Fibroblast of the conjunctiva (primary cell): Measurements from ENCODE around the gene LRRC30.
A peak's percentile ranks its signal among the peaks of the same experiment; 100 is the strongest.

Experiments used
- DNase-seq: peaks from one replicate; pipeline ENCODE4 v3.0.0-alpha.2; 2010; ENCODE audit warnings: low read depth

Gene LRRC30

GRCh38 chr18:7237673-7238272 is 6.9 kb downstream of the LRRC30 start:
- DNase-seq: no peak

DNA sequence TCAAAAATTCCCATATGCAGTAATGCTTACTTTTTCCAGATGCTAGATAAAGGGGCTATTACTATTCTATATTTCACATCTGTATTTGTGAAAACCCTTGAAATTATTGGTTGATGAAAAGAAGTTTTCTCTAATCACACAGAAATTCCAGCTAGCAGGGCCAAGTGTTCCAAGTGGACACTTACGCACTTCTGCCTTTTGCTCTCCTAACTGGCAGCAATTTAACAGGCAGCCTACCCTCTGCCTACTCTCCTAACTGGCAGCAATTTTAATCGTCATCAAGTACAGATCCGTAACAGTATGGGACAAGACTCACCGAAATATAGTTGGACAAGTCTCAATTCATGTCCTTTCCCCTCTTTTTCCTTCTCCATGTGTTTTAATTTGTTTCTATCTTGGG is 12.0 kb downstream of the LRRC30 start:
- DNase-seq: no peak

DNA sequence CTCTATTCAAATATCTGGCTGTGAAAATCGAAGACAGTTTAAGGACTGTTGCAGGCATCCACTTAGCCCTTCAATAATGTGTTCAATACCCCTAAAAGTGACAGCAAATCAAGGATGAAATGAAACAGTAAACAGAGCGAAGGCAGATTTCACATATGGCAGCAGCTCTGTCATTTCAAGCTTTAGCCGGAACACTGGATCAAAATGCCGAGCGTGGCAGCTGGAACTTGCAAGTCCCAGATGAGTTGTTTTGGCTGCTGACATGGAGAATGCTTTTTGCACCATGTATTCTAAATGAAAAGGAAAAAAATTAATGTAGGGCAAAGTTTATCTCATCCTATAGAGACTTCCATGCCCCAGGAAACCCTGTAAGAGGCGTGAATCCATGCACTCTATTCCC is 18.0 kb downstream of the LRRC30 start:
- no peak for DNase-seq

GRCh38 chr18:7254163-7254562 is 23.3 kb downstream of the LRRC30 start:
- no peak for DNase-seq

DNA sequence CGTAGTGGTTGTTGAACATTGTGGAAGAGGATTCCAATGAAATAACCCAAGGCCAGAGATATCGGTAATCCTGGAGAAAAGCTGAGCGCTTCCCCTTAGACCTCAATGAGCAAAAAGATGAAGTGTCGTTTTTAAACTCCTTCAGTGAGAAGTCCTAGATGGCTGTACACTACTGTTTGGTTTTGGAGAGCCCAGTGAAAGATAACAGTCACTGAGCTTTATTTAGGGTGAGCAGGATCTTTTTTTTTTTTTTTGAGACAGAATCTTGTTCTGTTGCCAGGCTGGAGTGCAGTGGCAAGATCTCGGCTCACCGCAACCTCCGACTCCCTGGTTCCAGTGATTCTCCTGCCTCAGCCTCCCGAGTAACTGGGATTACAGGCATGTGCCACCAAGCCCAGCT is 24.2 kb downstream of the LRRC30 start:
- DNase-seq: no peak

DNA sequence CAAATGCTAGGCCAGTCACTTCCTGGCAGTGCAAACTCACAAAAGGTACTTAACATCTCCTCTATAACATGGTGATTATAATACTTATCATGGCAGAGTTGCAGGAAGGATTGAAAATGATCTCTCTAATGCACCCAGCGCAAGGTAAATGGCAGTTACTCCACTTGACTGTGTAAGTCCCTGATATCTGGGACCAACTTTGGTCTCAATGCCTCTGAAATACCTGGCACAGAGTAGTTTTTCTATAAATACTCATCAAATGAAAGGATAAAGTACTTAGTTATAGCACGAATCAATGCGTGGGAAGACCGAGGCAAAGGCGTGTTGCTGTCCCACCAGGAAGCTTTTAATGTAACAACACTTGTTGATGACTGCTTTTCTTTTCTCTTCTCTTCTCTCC is 24.8 kb downstream of the LRRC30 start:
- no peak for DNase-seq

DNA sequence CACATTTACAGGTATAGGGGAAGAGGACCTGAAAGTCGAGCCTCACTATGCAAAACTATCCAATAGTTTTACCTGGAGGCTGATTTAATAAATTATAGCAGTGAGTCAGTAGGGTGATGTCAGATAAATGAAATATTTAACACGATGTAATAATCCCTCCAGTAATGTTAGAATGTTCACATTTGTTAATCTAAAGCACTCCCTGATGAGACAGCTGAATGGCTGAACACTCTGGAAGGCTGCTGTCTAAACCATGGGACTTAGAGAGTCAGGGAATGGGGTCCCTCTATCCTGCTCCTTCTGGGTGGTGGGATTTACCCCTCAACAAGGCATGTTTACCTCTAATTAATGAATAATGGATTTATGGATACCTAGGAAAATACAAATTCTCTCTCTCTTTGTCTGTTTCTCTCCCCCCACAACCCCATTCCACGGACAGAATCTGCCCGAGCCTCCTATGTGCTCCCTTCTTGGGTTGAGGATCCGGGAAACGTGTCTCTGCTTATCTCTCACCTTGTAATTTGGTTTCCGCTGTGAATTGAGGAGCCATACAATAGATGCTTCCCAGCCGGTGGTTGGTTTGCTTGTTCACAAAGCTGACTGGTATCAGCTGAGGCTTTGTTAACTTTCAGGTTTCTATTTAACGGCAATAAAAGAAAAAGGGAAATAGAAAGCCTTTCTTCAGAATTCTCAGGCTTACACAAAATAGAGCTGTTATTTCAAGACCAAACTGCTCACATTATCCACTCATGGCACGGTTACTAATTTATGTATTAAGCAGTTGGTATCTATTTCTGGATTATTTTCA is 25.9 kb downstream of the LRRC30 start:
- no peak for DNase-seq

DNA sequence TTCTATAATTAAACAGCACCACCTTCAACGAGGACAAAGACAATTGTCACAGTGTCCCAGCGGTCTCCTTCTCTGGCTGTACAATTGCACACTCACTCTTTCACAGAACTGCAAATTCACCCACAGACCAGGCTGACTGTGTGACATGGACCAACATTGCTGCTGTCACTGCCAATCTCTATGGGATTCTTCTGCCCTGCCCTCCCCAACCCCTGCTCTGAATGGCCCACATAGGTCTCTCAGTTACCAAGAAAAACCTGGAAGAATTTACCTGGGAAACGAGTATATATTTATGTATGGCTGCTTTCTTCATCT is 26.5 kb downstream of the LRRC30 start:
- no peak for DNase-seq

GRCh38 chr18:7259475-7259874 is 28.6 kb downstream of the LRRC30 start:
- no peak for DNase-seq

- no peak for DNase-seq
Measured at GRCh38 chr18:7261199-7261598, 30.3 kb downstream of the LRRC30 start.

DNA sequence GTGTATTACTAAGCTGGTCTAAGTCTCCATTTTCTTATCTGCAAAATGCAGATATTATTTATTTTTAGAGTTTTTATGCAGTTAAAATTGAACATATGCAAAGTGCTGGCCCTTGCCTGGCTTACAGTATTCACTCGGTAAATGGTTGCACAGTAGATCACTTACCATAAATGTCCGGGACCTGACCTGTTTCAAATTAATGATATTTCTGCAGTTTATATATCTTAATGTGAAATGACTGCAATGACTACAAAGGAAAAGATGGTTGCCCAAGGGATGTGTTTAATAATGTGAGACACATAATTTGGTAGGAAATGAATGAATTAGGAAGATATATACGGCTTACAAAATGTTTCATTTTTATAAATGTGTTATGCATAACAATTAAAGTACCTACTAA is 37.1 kb downstream of the LRRC30 start:
- DNase-seq: no peak

- DNase-seq: no peak
Measured at GRCh38 chr18:7269942-7270341, 39.1 kb downstream of the LRRC30 start.

DNA sequence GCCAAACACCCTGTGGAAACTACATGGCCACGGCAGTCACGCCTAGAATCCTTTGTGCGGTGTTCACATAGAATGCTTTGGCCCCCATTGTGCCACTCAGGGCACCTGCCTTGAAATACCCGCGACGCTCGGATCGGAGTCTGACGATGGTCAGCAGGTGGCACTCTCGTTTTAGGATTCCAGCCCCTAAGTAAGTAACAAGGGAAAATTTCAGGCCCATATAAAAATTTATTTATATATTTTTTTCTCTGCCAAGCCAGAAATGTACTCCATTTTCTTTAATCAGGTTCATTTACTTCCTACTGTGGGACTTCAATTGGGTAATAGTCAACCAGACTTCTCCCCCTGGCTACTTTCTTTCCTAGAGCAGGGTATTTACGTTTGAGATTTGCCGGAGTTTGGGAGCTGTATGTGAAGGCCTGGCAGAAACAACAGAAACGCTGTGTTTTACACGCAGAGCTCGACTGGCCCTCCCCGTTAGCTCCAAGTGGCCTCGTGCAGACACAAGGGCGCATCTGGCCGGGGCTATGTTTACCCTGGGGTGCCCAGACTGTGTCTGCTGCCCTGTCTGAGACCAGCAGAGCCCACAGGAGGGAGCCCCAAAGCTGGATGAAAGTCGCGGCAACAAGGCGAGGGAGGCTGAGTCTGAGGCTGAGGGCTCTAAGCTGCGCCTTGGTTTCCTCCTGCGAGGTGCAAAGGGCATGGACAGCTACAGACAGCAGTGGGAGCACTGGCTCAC is 41.6 kb downstream of the LRRC30 start:
- DNase-seq: peak; percentile 54

- DNase-seq: peak; percentile 41
Measured at GRCh38 chr18:7273301-7273921, 42.5 kb downstream of the LRRC30 start.

DNA sequence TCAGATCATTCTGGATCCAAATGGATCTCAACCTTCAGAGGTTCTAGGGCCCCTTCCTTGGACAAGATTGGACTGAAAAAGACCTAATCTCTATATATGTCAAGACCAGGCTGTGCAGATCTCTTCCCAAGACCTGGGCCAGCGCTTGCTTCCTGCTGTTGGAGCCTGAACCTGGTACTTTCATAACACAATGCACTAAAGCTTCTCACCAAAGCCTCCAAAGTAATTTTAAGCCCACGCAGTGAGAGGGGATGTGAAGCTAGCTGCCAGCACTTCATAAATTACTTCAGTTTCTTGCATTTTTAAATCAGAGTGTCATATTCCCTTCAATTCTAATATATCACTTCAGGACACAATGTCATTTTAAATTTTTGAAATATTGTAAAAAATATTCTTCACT is 50.7 kb downstream of the LRRC30 start:
- DNase-seq: no peak
